Neural progenitor cell (in vitro differentiated cells): ENCODE results near the gene CKB. TPM values are rescaled to one million over a fixed set of nuclear protein-coding genes. Genes with fewer than 3 reads are reported as not detected.

Experiments
- DNase-seq: peaks from one replicate; pipeline ENCODE4 v3.0.0-alpha.2; 2016; ENCODE audit warnings: low spot score
- H2AFZ ChIP-seq: fragments of 200-600 bp; sonication (generic); replicated peaks from 2 replicates; pipeline ENCODE4 v1.6.1; 2016; ENCODE audit warnings: antibody characterized with exemption
- H3F3A ChIP-seq: fragments of 200-600 bp; sonication (generic); 2 replicates; pipeline ENCODE4 v1.6.1; 2016; ENCODE audit warnings: antibody characterized with exemption, low read depth
- H3K27ac ChIP-seq: fragments of 200-600 bp; sonication (generic); 2 replicates; pipeline ENCODE4 v1.5.1; 2016; ENCODE audit warnings: mild to moderate bottlenecking
- H3K27me3 ChIP-seq: fragments of 200-600 bp; sonication (generic); 2 replicates; pipeline ENCODE4 v1.6.1; 2016; ENCODE audit warnings: mild to moderate bottlenecking, moderate library complexity
- H3K36me3 ChIP-seq: fragments of 200-600 bp; sonication (generic); 2 replicates; pipeline ENCODE4 v1.5.1; 2016
- H3K4me1 ChIP-seq: fragments of 200-600 bp; sonication (generic); 2 replicates; pipeline ENCODE4 v1.6.1; 2016; ENCODE audit warnings: mixed run types
- H3K4me2 ChIP-seq: fragments of 200-600 bp; sonication (generic); 2 replicates; pipeline ENCODE4 v1.6.1; 2016
- H3K4me3 ChIP-seq: fragments of 200-600 bp; sonication (generic); 2 replicates; pipeline ENCODE4 v1.5.1; 2016
- H3K79me2 ChIP-seq: fragments of 200-600 bp; sonication (generic); 2 replicates; pipeline ENCODE4 v1.6.1; 2016; ENCODE audit warnings: low read depth
- H3K9ac ChIP-seq: fragments of 200-600 bp; sonication (generic); 2 replicates; pipeline ENCODE4 v1.6.1; 2016
- H3K9me3 ChIP-seq: fragments of 200-600 bp; sonication (generic); 2 replicates; pipeline ENCODE4 v1.5.1; 2016; ENCODE audit warnings: low read depth
- H4K20me1 ChIP-seq: fragments of 200-600 bp; sonication (generic); 2 replicates; pipeline ENCODE4 v1.6.1; 2016; ENCODE audit warnings: low read depth
- H3K27ac Mint-ChIP-seq: 3 replicates; pipeline ENCODE4 v1.8.0; 2021; ENCODE audit warnings: mixed read lengths
- H3K27me3 Mint-ChIP-seq: 2 replicates; pipeline ENCODE4 v1.8.0; 2022; ENCODE audit warnings: low read depth, mild to moderate bottlenecking, inconsistent platforms, moderate library complexity, mixed read lengths; ENCODE audit not compliant: insufficient read depth
- H3K36me3 Mint-ChIP-seq: 3 replicates; pipeline ENCODE4 v1.8.0; 2021; ENCODE audit warnings: mixed read lengths
- H3K4me1 Mint-ChIP-seq: 3 replicates; pipeline ENCODE4 v1.8.0; 2021; ENCODE audit warnings: mixed read lengths
- H3K4me3 Mint-ChIP-seq: 3 replicates; pipeline ENCODE4 v1.8.0; 2021; ENCODE audit warnings: mild to moderate bottlenecking, moderate library complexity, mixed read lengths
- H3K9me3 Mint-ChIP-seq: 3 replicates; pipeline ENCODE4 v1.8.0; 2020; ENCODE audit warnings: mixed read lengths
- CTCF ChIP-seq: fragments of 200-600 bp; sonication (generic); IDR thresholded peaks from 2 replicates; pipeline ENCODE4 v1.5.1; 2017; ENCODE audit warnings: antibody characterized with exemption, mild to moderate bottlenecking
- EZH2 ChIP-seq: fragments of 200-600 bp; sonication (generic); IDR thresholded peaks from 2 replicates; pipeline ENCODE4 v1.6.1; 2017; ENCODE audit warnings: antibody characterized with exemption, mild to moderate bottlenecking, moderate library complexity
- EZH2phosphoT487 ChIP-seq: fragments of 200-600 bp; sonication (generic); IDR thresholded peaks from 2 replicates; pipeline ENCODE4 v1.6.1; 2017; ENCODE audit warnings: antibody characterized with exemption
- total RNA-seq: library from RNA; depleted of rRNA; stranded (reverse); fragments of >200 nt; gene quantifications from 2 replicates; pipeline ENCODE4 v1.2.3, GENCODE V29; 2015; ENCODE audit warnings: low replicate concordance

CKB gene
- total RNA-seq, 1 donor from 2014 or later = 54.2 TPM

- Histone ChIP-seq H3K9me3 (no peaks in the 10 kb centered on the region), H3K36me3 (peaks cover 7% of the 10 kb centered on the region), H2AFZ (no peak overlapping the region), H3K27me3 (no peaks in the 10 kb centered on the region), H3K27ac (no peak overlapping the region), H3K79me2 (no peaks in the 10 kb centered on the region), H3K4me3 (no peak overlapping the region), H3K4me1 (peaks cover 23% of the 10 kb centered on the region), H3K9ac (no peak overlapping the region), H3F3A (peaks cover 21% of the 10 kb centered on the region), H4K20me1 (no peaks in the 10 kb centered on the region), H3K4me2 (no peak overlapping the region)
- no peaks in the 10 kb centered on the region for H3K9me3 Mint-ChIP-seq
- no peak overlapping the region for H3K4me3 Mint-ChIP-seq
- H3K27me3 Mint-ChIP-seq = peaks cover 4% of the 10 kb centered on the region
- TF ChIP-seq EZH2 (no peak), CTCF (no peak), EZH2phosphoT487 (no peak)
- peaks cover 30% of the 10 kb centered on the region for H3K36me3 Mint-ChIP-seq
- DNase-seq = no peak
- peaks cover 26% of the 10 kb centered on the region for H3K4me1 Mint-ChIP-seq
- H3K27ac Mint-ChIP-seq = peak overlapping the region; percentile 60
Observed at GRCh38 chr14:103488071-103488470, 34.6 kb downstream of the CKB start.

GRCh38 chr14:103485504-103485903, 37.1 kb downstream of the CKB start:
- H3K4me2 ChIP-seq = no peak overlapping the region
- Mint-ChIP-seq H3K9me3 (no peaks in the 10 kb centered on the region), H3K36me3 (peaks cover 33% of the 10 kb centered on the region), H3K27ac (no peak overlapping the region), H3K4me3 (no peak overlapping the region), H3K4me1 (peaks cover 24% of the 10 kb centered on the region), H3K27me3 (peaks cover 4% of the 10 kb centered on the region)
- H3K36me3 ChIP-seq = peaks cover 8% of the 10 kb centered on the region
- no peaks in the 10 kb centered on the region for H4K20me1 ChIP-seq
- no peak overlapping the region for H3K27ac ChIP-seq
- TF ChIP-seq CTCF = no peak
- TF ChIP-seq EZH2phosphoT487 = no peak
- no peak for TF ChIP-seq EZH2
- H3K27me3 ChIP-seq = no peaks in the 10 kb centered on the region
- H2AFZ ChIP-seq = no peak overlapping the region
- peaks cover 5% of the 10 kb centered on the region for H3F3A ChIP-seq
- H3K9ac ChIP-seq = no peak overlapping the region
- DNase-seq = no peak
- no peak overlapping the region for H3K4me3 ChIP-seq
- no peaks in the 10 kb centered on the region for H3K79me2 ChIP-seq
- peaks cover 7% of the 10 kb centered on the region for H3K4me1 ChIP-seq
- no peaks in the 10 kb centered on the region for H3K9me3 ChIP-seq

GRCh38 chr14:103483600-103483999, 39.0 kb downstream of the CKB start:
- Mint-ChIP-seq H3K9me3 (no peaks in the 10 kb centered on the region), H3K36me3 (peaks cover 29% of the 10 kb centered on the region), H3K27ac (no peak overlapping the region), H3K27me3 (peaks cover 4% of the 10 kb centered on the region), H3K4me3 (no peak overlapping the region), H3K4me1 (peaks cover 11% of the 10 kb centered on the region)
- H3K4me2 ChIP-seq = no peak overlapping the region
- no peak overlapping the region for H3K27ac ChIP-seq
- no peak overlapping the region for H3K9ac ChIP-seq
- TF ChIP-seq EZH2phosphoT487 = no peak
- TF ChIP-seq EZH2 = no peak
- TF ChIP-seq CTCF = no peak
- no peaks in the 10 kb centered on the region for H3K27me3 ChIP-seq
- no peaks in the 10 kb centered on the region for H3K9me3 ChIP-seq
- DNase-seq = no peak
- H3K79me2 ChIP-seq = no peaks in the 10 kb centered on the region
- H2AFZ ChIP-seq = no peak overlapping the region
- peaks cover 13% of the 10 kb centered on the region for H3K36me3 ChIP-seq
- H3K4me3 ChIP-seq = no peak overlapping the region
- H3F3A ChIP-seq = peaks cover 10% of the 10 kb centered on the region
- H3K4me1 ChIP-seq = peaks cover 2% of the 10 kb centered on the region
- no peaks in the 10 kb centered on the region for H4K20me1 ChIP-seq
